NCI-H128 (cell line): ENCODE results near the gene HCFC1R1.
"Not testable (repeated sequence)": the region's sequence is repeated elsewhere in the genome, so short reads cannot be mapped to it uniquely, and the experiment has no call there.

ENCODE experiments used
- DNase-seq: peaks from one replicate; lab custom pipeline; 2025; ENCODE audit not compliant: unreplicated experiment; lab: John Stamatoyannopoulos, UW

HCFC1R1 gene, protein sequence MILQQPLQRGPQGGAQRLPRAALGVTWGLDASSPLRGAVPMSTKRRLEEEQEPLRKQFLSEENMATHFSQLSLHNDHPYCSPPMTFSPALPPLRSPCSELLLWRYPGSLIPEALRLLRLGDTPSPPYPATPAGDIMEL

GRCh38 chr16:3023669-3024478, at the start of gene HCFC1R1, which contains the start of gene THOC6:
Gene HCFC1R1 (minus strand): TSS chr16:3023942. CDS start chr16:3023941, 1 bp downstream.
Gene THOC6 (plus strand): TSS chr16:3024035. CDS start chr16:3024327, 292 bp downstream.
- DNase-seq = peak; percentile 81

DNA sequence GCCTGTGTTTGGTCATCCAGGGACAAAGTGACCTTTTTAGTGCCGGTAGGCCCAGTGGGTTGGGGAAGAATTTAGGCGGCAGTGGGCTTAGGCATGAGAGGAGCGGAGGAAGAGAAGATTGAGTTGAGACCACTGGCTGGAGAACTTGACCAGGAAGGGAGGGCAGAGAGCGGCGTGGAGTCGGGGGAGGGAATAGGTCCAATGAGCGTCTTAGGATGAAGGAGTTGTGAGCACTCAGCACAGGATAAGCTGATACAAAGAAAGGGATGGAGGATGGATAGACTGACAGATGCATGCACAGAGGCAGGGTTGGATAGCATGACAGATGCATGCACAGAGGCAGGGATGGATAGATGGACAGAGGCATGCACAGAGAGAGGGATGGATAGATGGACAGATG, 49.7 kb upstream of the HCFC1R1 start:
- no peak for DNase-seq

GRCh38 chr16:3072576-3073263, 49.0 kb upstream of the HCFC1R1 start:
- not testable (repeated sequence) for DNase-seq

DNA sequence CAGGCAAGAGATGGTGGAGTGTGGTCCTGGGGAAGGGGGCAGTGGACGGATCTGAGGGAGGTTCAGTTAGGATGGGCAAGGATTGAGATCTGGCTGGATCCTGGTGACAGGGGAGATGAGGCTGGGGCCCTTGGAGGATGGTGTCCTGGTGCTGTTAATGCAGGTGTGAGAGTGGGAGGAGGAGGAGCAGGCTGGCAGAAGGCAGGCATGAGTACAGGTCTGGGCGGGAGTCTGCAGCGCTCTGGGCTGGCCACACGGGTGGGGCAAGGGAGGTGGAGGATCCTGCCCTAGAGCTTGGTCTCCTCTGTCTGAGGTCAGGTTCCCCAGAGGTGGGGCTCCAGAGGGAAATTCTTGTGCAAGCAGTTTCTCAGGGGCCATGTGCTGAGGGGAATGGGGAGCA, 48.4 kb upstream of the HCFC1R1 start:
- not testable (repeated sequence) for DNase-seq

GRCh38 chr16:3071655-3072054, 47.9 kb upstream of the HCFC1R1 start:
- DNase-seq = no peak

DNA sequence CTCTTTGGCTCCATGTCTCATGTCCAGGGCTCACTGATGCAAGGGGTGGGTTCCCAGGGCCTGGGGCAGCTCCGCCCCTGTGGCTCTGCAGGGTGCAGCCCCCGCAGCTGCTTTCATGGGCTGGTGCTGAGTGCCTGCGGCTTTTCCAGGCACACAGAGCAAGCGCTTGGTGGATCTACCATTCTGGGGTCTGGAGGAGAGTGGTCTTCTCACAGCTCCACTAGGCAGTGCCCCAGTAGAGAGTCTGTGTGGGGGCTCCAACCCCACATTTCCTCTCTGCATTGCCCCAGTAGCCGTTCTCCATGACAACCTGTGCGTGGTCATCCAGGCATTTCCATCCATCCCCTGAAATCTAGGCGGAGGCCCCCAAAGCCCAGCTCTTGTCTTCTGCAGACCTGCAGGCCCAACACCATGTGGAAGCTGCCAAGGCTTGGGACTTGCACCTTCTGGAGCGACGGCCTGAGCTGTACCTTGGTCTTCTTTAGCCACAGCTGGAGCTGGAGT, 46.9 kb upstream of the HCFC1R1 start:
- no peak for DNase-seq

DNA sequence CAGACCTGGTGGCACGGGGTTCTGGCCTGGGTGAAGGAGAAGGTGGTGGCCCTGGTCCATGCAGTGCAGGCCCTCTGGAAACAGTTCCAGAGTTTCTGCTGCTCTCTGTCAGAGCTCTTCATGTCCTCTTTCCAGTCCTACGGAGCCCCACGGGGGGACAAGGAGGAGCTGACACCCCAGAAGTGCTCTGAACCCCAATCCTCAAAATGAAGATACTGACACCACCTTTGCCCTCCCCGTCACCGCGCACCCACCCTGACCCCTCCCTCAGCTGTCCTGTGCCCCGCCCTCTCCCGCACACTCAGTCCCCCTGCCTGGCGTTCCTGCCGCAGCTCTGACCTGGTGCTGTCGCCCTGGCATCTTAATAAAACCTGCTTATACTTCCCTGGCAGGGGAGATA, 45.4 kb upstream of the HCFC1R1 start:
- not testable (repeated sequence) for DNase-seq

- DNase-seq = no peak
Observed at GRCh38 chr16:3068487-3068886, 44.7 kb upstream of the HCFC1R1 start.

DNA sequence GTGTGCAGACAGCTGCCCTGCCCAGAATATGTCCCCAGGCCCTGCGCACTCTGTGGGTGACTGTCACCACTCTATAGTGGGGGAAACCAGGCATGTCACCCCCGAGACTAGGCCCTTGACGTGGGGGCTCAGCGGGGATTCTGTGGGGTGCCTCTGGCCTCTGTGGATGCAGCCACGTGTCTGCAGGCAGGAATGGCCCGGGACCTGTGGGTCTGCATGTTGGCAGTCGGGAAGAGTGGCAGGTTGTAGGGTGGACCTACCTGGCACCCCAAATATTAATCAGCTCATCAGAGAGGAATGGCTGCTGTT, 42.7 kb upstream of the HCFC1R1 start:
- no peak for DNase-seq

- DNase-seq = no peak
Observed at GRCh38 chr16:3065742-3066439, 42.1 kb upstream of the HCFC1R1 start.

- no peak for DNase-seq
Observed at GRCh38 chr16:3065069-3065741, 41.5 kb upstream of the HCFC1R1 start, which contains the start of gene IL32. Gene IL32 (plus strand): TSS chr16:3065640. CDS start chr16:3065812, 172 bp downstream.

GRCh38 chr16:3063625-3064386, 40.1 kb upstream of the HCFC1R1 start:
- DNase-seq = no peak

DNA sequence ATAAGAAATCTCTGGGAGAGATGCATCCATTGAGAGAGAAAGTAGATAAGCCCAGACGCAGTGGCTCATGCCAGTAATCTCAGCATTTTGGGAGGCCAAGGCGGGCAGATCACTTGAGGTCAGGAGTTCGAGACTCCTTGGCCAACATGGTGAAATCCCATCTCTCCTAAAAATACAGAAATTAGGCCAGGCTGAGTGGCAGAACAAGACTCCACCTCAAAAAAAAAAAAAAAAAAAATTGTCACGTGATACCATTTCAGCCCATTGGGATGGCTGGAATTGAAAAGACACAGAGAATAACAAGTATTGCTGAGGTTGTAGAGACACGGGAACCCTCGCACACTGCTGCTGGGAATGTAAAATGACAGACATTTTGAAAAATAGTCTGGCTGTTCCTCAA, 38.8 kb upstream of the HCFC1R1 start:
- DNase-seq = no peak

GRCh38 chr16:3060339-3061127, 36.8 kb upstream of the HCFC1R1 start:
- DNase-seq = no peak

DNA sequence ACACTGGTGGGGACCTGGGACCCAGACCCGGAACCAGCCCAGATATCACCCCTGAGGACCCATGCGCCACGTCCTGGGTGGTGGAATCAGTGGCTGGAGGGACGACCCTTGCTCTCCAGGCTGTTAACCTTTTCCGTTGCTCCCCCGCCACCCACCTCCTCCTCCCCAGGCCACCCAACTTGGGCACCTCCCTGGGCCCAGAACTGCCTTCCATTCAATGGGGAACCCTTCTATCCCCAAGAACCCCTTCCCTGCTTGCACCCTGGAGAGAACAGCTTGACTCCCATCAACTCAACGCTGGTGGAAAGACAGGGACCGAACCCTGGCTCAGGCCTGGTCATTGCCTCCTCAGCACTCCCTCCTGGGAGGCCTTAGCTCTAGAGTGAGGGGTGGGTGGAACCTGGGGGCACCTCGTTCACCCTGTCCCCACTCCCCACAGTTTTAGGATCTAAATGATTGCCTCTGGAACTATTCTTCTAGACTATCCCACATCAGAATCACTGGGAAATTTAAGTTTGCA, 36.0 kb upstream of the HCFC1R1 start:
- no peak for DNase-seq

DNA sequence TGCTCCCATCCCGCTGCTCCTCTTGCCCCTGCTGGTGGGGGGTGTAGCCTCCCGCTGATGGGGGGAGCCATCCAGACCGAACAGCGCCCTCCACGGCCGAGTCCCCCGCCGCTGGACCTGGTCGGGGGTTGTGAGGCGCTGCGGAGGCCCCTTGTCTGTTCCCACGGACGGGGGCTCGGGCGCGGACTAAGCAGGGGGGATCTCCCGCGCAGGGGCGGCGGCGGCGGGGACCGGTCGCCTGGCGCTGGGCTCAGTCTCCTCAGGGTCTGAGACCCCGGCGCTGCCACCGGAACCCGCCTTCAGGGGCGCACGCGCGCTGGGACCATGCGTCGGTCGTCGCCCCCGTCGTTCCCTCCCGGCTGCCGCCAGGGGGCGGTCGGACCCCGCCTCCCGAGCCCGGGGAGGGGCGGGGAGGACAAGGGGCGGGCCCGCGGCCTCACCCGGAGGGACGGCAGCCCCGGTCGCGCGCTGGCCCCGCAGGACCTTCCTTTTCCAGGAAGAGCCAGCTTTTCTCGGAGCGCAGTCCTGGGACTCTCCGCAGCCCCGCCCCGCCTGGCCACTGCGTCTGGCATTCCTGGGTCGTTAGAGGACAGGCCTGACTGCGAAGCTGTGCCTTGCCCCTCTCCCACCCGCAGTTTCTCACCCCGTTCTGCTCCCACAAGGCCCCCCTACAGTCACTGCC, 35.4 kb upstream of the HCFC1R1 start:
- peak; percentile 32 for DNase-seq

DNA sequence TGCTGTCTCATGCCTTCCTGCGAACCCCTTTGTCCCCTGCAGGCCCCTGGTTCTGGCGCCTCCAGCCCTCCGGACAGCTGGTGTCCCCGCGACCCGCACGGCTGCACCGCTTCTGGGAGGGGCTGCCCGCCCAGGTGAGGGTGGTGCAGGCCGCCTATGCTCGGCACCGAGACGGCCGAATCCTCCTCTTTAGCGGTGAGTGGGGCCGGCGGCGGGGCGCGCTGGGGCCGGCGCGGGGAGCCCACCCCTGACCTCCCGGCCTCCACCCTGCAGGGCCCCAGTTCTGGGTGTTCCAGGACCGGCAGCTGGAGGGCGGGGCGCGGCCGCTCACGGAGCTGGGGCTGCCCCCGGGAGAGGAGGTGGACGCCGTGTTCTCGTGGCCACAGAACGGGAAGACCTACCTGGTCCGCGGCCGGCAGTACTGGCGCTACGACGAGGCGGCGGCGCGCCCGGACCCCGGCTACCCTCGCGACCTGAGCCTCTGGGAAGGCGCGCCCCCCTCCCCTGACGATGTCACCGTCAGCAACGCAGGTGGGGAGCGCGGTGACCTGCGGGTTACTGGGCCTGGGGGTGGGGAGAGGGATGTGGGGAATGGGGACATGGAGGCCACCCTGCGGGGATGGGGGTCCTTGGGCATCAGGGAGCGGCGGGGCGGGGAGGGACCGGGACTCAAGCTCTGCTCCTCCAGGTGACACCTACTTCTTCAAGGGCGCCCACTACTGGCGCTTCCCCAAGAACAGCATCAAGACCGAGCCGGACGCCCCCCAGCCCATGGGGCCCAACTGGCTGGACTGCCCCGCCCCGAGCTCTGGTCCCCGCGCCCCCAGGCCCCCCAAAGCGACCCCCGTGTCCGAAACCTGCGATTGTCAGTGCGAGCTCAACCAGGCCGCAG, 34.6 kb upstream of the HCFC1R1 start:
- no peak for DNase-seq
